HG02610 (cell line): Measurements from ENCODE around the gene CARD11.
"Not testable (repeated sequence)": the region's sequence is repeated elsewhere in the genome, so short reads cannot be mapped to it uniquely, and the experiment has no call there.

Source experiments
- ATAC-seq: cut with Tn5 transposase; IDR thresholded peaks from one replicate; pipeline ENCODE4 v1.9.1; 2021; ENCODE audit warnings: mild to moderate bottlenecking, moderate library complexity; ENCODE audit not compliant: unreplicated experiment

CARD11 gene

DNA sequence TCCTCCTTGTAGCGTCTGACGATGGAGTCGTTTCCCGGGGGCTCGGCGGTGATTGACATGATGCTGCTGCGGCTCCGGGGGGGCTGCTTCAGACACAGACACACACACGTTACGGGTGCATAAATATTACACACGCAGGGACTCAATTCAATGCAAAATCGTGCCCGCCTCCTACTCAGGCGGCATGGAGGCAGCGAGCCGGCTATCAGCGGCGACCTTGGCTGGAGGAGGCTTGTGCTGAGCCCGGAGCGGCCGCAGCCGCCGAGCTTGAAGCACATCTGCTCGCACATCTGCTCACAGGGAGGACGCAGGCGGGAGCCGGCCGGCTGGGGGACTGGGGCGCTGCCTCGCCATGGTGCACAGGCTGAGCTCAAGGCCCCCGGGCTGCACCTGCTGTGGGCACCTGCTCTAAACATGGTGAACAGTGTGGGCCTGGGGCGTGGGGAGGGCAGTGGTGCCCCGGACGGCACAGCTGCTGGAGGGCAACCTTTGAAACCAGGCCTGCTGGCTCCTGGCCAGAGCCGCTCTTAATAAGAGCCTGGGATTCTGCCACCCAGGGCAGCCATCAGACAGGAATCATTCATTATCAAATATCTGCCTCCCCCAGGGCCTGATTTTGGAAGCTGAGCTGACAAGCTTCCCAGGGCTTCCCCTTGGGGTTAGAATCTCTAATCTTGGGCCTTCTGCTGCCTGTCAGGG is 114.9 kb downstream of the CARD11 start:
- ATAC-seq, result no peak

DNA sequence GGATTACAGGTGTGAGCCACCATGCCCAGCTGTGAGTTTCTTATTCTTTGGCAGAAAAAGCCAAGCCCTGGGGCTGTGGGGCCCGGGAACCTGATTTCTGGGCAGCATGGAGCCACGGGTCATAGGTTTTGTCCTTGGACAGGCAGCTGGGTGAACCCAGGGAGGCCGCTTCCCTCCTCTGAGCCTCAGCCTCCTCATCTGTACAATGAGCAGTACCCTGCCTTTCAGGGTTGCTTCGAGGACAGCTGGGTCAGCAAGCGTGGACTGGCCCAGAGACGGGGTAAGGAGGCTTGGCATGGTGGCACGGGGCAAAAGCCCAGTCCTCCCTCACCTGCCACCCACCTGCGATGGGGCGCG is 115.4 kb downstream of the CARD11 start:
- no peak for ATAC-seq

DNA sequence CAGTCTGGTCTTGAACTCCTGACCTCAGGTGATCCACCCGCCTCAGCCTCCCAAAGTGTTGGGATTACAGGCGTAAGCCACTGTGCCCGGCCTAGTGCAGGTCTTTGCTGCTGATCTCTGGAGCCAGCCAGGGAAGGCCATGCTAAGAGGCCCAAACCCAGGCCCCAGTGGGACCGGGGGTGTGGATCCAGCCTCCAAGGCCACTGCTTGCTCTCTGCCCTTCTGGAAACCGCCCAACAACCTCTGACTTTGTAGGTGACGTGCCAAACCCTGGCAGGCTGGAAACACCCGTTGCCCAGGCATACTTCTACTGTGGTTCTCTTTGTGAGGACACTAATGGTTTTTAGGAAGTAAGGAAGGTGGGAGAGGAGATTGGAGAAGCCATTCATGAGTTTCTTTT is 116.1 kb downstream of the CARD11 start:
- no peak for ATAC-seq

DNA sequence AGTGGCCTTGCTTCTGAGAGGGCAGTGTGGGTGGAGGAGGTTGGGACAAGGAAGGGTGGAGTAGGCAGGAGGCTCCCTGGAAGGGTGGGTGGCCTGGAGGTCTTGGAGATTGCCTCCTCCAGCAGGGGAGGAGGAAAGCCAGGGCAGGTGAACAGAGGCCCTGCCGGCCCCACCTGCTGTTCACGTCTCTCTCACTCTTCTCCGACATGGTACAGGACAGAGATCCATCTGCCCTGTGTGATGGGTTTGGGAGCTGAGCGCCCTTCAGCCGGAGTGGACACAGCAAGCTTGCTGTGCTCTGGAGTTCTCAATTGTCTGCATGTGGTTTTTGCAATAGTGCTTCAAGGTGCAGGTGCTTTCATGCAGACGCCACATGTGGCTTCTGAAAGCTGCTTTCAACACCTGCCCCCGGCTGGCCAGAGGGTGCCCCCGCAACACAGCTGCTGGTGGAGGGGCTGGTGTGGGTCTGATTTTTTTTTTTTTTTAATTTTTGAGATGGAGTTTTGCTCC is 116.7 kb downstream of the CARD11 start:
- no peak for ATAC-seq

DNA sequence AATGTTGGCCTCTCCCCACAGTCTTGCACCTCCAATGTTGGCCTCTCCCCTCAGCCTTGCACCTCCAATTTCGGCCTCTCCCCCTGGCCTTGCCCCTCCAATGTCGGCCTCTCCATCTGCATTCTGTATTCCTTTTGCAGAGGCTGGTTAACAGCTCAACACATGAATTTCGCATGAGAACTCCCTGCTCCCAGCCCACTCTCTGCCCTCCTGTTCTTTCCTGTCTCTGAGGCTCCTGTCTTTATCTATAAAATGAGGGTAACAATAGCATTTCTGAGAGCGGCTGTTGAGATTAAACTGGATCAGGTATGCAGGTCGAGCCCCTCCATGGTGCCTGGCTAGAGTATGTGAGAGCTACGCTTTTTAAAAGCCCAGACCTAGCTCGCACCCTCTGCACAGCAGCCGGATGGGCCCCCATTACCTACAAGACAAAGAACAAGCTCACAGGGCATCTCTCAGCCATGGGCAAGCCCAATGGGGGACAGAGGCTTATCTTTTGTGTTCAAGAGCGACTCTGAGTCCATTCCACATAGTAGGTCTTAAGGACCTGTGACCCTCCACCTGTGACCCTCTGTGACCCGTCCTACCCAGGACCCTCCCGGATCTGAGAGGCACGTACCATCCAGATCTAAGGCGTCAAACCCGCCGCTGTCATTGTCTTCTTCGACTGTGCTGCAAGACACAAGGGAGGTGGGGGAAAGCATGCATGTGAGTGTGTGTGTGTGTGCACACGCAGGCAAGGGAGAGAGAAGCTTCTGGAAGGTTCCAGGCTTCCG is 117.4 kb downstream of the CARD11 start:
- ATAC-seq, result no peak

DNA sequence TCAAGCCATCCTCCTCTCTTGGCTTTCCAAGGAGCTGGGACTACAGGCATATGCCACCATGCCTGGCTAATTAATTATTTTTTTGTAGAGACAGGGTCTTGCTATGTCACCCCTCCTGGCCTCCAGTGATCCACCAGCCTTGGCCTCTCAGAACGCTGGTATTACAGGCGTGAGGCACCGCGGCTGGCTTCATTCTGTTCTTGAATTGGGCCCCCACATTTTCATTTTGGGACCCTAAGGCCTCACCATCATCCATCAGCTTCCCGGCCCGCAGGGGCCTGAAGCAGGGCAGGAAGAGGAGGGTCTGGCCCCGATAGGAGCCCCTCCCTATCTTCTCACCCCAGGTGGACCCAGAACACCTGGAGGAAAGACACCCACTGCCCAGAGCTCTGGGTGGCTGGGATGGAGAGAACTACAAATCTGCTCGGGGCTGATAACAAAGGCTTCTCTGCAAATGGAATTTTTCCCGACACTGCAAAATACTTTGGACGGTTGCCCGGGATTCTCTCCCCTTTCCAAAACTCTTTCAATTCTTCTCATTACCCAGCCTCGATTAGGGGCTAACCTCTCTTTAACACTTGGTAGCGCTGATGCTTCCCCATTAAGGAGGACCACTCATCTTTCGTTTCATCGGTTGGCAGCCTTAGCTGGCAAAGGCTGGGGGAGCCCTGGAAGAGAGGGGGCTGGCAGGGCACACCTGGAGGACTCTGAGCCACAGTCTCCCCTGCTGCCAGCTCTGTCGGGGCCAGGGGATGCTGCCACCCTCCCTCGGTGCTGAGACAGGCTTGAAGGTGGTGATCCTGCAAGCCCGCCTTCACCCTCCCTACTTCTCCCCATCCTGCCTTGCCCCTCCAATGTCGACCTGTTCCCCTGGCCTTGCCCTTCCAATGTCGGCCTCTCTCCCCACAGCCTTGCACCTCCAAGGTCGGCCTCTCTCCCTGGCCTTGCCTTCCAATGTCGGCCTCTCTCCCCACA is 118.5 kb downstream of the CARD11 start:
- ATAC-seq, result no peak

DNA sequence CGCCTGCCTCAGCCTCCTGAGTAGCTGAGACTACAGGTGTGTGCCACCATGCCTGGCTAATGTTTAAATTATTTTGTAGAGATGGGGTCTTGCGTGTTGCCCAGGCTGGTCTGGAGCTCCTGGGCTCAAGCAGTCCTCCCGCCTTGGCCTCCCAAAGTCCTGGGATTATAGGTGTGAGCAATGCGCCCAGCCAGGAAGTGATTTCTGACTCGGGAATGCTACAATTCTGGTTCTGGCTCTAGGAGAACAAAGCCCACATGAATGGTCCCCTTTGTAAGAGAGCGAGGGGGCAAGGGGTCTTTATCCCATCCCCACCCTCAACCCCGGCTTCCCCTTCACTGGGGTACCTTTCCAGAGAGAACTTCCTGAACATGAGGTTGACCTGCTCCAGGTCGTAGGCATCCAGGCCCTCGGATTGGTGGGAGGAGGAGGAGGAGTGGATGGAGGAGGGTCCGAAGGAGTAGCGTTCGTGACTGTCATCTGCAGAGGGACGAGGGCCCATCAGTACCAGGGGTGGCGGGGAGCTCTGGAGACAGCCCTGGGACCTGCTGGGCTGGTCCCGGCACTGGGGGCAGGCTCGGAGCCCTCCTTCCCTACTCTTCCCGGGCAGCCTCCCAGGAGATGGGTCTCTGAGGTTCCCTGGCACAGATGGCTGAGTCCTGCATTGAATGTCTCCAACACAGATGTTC is 119.6 kb downstream of the CARD11 start:
- ATAC-seq, result no peak

DNA sequence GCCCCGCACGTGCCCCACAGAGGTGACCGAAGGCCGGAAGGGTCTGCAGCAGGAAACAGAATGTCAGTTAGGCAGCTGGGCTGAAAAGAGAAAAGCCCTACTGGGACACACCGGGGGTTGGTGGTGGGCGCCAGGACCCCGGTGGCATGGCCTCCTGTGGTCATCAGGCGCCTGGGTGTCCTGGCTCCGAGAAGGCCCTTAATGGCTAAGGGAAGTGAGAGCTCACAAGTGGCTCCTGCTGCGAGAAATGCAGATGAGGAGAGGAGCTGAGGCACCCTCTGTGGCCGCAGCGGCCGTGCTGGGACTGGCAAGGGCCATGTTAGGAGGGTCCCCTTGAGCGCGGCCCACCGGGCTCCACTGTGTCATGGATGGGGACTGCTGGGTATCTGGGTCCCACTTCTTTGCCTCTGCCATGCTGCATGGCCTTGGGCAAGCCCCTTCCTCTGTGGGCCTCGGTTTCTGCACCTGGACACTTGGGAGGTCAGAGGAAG is 120.3 kb downstream of the CARD11 start:
- no peak for ATAC-seq

DNA sequence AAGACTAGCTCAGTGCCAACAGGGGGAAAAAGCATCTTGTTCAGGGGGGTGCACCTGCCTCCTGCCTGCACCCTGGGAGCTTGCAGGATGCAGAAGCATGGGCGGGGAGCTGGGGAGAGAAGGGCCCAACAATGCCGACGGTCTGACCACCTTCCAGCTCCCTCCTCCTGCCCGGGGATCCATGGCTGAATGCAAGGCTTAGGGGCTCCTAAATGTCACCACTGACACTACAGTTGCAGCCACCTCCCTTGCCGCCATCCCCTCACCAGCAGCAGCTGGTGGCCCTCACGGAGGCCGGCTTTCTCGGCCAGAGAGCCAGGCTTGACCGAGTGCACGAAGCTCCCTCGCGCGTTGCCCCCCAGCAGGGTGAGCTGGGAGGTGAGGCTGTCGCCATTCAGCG is 120.8 kb downstream of the CARD11 start:
- ATAC-seq, result no peak

DNA sequence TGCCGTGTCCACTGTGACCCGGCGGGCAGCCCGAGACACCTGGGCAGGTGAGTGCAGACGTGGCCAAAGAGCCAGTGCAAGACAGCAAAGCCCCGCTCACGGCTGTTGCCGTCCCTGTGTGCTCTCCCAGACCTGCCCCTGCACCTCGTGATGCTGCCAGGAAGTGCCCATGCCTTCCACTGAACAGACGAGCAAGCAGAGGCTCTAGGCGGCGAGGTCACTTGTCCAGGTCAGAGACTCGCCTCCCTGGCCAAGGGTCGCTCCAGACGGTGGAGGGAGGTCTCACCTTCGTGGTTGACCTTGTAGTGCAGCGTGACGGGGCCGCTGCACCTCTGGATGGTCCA is 121.3 kb downstream of the CARD11 start:
- ATAC-seq, result no peak

DNA sequence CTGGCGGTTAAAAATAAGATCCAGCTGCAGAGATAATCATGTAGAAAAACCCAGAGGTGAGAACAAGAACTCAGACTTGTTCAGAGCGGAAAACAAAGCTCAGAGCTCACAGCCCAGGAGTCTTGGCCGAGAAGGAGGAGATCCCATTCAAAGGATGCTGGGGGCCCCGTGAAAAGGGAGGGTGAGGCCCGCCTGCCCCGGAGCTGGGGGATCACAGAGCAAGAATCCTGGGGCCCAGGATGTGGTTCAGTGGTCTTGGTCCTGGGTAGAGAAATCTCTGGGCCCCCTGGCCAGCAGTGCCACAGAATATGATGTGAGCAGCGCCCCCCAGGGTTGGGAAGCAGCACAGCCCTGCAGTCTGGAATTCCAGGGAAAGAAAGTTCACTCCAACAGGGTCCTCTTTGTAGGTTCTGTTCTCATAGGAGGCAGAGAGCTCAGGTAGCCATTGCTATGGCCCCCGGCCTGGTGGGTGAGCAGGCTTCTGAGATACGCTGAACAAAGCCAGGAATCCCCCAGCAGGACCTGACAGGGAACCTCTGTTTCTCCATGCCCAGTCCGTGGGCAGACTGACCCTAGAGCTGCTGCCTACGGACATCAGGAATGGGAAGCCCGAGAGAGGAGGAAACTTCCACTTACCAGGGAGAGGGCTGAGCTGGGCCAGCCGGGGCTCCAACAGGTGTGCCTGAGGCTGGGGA is 121.9 kb downstream of the CARD11 start:
- no peak for ATAC-seq

DNA sequence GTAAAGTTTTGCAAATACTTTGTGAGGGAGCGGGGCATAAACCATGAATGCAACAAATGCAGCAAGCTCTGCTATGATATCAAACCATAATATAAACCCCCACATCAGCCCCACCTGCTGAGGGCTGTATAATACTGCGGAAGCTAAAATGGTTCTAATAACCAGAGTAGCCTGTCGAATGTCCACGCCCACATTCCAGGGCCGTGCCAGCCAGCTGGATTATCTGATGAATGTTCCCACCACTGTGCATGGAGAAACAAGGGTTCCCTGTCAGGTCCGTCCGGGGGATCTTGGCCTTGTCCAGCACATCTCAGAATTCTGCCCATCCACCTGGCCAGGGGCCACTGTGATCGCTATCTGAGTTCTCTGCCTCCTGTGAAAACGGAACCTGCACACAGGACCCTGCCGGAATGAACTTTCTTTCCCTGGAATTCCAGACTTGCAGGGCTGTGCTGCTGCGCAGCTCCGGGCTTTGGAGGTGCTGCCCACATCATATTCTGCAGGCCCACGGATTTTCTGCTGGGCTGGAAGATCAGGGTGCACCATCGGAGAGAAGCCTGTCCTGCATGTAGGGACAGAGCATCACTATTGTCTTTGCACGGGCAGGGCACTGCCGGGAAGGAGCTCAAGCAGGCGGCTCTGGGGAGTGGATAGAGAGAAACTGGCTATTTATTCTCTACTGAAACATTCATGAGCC is 122.6 kb downstream of the CARD11 start:
- no peak for ATAC-seq

DNA sequence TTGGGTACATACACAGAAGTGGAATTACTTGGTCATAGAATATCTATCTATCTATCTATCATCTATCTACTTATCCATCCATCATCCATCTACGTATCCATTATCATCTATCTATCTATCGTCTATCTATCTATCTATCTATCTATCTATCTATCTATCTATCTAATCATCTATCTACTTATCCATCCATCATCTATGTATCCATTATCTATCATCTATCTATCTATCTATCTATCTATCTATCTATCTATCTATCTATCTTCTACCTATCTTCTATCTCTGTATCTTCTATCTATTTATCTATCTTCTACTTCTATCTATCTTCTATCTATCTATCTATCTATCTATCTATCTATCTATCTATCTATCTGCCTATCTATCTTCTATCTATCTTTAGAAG is 123.2 kb downstream of the CARD11 start:
- not testable (repeated sequence) for ATAC-seq

DNA sequence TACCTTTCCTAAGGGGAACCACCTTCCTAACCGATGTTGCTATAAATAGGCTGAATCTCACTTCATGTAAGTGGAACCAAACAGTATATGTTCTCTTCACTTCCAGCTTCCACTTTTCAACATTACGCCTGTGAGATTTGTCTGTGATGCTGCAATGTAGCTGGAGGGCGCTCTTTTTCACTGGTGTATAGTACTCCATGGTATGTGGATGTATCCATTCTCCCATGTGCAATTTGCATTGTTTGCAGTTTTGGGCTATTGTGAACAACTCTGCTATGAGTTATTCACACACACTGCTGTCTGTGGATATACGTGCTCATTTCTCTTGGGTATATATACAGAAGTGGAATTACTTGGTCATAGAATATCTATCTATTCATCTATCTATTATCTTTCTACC is 123.6 kb downstream of the CARD11 start:
- ATAC-seq, result no peak

DNA sequence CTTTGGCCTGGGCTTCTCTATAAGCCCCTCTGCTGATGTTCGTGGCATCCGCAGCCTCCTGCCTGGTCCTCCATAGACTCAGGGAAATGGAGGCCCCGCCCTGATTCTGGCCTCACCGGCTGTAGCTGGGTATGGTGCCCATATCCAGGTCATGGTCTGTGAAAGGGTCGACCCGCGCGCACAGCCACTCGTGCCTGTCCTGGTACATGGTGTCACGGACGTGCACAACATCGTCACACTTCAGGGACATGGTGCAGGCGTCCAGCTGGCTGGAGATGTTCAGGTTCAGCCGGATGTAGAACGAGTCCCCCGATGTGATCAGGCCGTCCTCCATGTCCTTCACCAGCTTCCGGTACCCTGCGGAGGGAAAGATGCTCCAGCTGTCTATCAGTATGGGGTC is 124.4 kb downstream of the CARD11 start:
- no peak for ATAC-seq

DNA sequence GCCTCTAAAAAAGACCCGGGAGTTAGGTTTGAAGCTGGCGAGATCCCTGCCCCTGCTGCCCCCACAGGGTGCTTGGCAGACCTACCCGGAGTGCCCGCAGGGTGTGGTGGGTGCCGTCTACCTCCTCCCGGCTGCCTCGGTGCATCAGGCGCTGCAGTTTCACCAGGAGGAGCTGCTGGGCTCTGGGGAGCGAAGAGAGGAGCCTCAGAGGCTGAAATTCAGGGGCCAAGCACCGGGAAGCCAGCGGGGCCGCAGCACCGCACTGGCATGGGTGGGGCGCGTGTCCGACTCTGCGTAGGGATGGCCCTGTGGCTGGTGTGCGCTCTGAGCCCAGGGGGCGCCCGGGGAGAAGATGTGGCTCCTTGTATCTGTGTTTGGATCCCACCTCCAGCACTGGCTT is 125.3 kb downstream of the CARD11 start:
- ATAC-seq, result no peak

DNA sequence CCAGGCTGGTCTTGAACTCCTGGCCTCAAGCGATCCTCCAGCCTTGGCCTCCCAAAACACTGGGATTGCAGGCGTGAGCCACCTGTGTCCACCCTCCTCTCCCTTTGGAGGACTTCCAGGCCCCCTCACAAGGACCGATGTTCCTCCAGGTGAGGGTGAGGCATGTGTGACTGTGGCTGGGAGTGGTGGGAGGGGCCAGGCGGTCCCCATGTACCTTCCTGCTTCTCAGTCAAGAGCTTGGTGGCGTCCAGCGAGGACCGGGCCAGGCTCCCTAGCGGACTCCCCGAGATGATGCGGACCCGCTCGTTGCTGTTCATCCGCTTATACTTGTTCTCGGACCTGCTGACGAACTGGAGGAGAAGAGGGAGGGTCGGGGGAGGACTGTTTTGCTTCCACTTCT is 128.6 kb downstream of the CARD11 start:
- ATAC-seq, result no peak

DNA sequence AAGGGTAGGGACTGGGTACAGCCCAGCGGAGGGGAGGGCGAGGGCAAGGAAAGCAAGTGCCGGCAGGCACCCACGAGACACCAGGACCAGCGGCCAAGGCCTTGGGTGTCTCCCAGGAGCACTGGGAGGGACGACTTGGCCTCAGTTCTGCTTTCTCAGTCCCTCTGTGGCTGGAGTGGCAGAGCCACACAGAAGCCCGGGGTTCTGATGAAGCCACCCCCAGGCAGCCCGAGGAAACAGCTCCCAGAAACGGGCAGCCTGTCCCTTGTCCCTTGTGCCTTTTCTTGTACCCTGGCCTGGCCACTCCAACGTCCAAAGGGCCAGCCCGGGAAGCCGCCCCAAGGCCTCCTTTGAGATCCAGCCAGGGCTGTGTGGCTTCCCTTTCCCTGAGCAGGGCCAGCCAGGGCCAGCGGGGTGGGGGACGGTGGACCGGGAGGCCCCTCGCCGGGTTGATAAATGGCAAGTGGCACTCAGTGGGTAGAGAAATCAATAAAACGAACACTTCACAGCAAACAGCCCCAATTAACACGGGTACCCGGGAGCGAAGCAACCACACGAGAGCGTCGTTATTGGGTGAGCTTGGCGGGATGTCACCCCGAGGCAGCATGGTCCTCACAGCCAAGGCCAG is 129.8 kb downstream of the CARD11 start:
- no peak for ATAC-seq
